HG02798 (cell line): ENCODE data around the gene PLOD1.
"Not testable (repeated sequence)": the region's sequence is repeated elsewhere in the genome, so short reads cannot be mapped to it uniquely, and the experiment has no call there.

Source experiments
- ATAC-seq: cut with Tn5 transposase; IDR thresholded peaks from one replicate; pipeline ENCODE4 v1.9.1; 2021; ENCODE audit warnings: mild to moderate bottlenecking; ENCODE audit not compliant: unreplicated experiment, poor library complexity

Gene PLOD1

DNA sequence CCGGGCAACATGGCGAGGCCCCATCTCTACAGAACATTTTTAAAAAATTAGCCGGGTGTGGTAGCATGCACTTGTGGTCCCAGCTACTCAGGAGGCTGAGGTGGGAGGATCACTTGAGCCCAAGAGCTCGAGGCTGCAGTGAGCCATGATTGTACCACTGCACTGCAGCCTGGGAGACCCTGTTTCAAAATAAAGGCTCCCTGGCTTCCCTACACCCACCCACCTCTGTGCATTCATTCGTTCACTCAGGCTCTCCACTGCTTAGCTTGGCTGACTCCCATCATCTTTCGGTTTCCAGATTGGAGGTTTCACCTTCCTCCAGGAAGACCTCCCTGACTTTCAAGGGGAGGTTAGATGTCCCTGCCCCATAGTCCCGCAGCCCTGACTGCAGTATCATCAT, 22.5 kb upstream of the PLOD1 start:
- ATAC-seq: no peak

DNA sequence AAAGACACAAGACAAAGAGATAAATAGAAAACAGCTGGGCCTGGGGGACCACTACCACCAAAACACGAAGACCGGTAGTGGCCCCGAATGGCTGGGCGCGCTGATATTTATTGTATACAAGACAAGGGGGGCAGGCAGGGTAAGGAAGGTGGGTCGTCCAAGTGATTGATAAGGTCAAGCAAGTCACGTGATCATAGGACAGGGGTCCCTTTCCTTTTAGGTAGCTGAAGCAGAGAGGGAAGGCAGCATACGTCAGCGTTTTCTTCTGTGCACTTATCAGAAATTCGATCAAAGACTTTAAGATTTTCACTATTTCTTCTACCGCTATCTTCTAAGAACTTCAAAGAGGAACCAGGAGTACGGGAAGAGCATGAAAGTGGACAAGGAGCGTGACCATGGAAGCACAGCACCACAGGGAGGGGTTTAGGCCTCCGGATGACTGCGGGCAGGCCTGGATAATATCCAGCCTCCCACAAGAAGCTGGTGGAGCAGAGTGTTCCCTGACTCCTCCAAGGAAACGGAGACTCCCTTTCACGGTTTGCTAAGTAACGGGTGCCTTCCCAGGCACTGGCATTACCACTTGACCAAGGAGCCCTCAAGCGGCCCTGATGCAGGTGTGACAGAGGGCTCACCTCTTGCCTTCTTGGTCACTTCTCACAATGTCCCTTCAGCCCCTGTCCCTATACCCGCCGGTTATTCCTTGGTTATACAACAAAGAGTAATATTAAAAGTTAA, 21.9 kb upstream of the PLOD1 start:
- ATAC-seq: not testable (repeated sequence)

DNA sequence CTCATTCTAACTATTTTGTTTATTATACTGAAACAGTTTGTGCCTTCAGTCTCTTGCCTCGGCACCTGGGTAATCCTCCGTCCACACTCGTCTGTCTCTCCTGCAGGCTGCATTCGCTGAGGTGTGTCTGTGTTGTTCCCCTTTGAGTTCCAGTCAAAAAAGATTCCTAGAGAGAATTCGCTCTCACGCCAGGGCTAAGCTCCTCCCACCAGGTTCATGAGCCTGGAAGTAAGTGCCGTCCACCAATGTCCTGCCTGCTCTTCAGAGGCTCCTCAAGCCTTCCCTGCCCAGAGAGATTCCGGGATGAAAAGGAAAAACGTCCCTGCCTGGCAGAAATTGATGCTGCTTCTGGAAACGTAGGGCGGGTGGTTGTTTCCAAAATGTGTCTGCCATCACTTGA, 21.2 kb upstream of the PLOD1 start:
- ATAC-seq: no peak

DNA sequence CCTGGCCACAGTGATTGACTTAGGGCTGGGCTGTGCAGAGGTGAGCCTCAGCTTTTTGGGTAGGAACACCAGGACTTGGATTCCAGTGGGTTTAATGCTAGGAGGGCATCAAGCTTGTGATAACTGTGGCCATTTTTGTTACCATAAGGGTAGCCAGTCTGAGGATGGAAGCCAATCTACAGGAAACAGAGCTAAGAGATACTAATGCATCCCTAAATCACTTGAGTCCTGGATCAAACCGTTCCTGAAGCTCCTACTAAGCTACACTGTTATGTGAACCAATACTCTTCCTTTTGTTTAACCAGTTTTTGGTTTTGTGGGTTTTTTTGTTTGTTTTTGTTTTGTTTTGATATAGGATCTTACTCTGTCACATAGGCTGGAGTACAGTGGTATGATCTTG, 20.5 kb upstream of the PLOD1 start:
- ATAC-seq: no peak

- ATAC-seq: no peak
Observed at GRCh38 chr1:11918799-11919519, 15.6 kb upstream of the PLOD1 start.

GRCh38 chr1:11919621-11920020, 14.9 kb upstream of the PLOD1 start:
- no peak for ATAC-seq

GRCh38 chr1:11920239-11920903, 14.1 kb upstream of the PLOD1 start:
- no peak for ATAC-seq

DNA sequence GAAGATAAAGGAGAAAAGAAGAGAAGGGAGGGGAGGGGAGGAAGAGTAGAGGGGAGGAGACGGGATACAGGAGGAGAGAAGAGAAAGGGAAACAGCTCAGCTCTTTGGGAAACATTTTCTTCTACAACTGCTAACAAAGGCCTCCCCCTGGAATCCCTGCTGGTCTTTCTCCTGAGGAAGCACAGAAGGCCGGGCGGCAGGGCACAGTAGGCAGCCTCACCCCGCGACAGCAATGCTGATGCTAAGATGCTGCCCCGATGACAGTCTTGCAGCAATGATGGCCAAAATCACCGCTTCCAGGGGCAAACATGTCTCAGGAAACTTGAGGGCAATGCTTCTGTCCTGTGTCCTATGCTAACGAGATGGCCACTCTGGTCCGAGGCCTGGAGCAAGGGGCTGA, 13.5 kb upstream of the PLOD1 start:
- ATAC-seq: no peak

DNA sequence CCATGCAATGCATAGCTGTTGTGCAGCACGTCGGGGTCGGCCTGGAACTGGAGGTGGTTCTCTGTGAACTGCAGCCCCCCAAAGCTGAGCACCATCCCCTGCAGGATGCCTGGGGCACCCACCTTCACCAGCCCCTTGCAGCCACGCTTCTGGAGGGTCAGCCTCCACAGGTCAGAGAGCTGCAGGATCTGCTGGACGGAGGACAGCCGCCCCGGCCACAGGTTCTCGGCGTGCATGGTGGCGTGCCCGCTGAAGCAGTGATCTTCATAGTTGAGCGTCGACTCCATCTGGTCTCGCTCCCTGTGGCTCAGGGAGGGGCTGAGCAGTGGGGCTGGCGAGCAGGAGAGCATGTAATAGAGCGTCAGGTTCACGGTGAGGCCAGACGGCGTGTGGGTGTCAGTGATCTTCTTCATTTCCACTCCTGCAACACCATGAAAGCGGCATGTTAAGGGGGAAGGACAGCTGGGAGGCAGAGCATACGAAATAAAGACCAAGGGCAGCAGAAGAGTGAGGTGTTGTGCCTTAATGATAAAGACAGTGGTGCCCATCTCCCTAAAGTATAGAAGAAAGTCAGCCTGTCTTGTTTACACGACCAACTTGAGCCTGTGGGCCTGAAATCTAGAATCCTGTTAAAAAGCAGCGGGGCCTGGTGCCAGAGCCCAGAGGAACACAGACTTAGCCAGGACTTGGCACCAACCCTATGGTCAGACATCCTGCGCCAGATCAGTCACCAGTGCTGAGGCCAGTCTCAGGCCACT, 11.3 kb upstream of the PLOD1 start:
- ATAC-seq: no peak

GRCh38 chr1:11923827-11924113, 10.7 kb upstream of the PLOD1 start:
- no peak for ATAC-seq

- ATAC-seq: peak; percentile 27
Observed at GRCh38 chr1:11924334-11925195, 10.0 kb upstream of the PLOD1 start.

- peak; percentile 23 for ATAC-seq
Observed at GRCh38 chr1:11925196-11925937, 9.2 kb upstream of the PLOD1 start.

- peak; percentile 25 for ATAC-seq
Observed at GRCh38 chr1:11925938-11926292, 8.6 kb upstream of the PLOD1 start.

DNA sequence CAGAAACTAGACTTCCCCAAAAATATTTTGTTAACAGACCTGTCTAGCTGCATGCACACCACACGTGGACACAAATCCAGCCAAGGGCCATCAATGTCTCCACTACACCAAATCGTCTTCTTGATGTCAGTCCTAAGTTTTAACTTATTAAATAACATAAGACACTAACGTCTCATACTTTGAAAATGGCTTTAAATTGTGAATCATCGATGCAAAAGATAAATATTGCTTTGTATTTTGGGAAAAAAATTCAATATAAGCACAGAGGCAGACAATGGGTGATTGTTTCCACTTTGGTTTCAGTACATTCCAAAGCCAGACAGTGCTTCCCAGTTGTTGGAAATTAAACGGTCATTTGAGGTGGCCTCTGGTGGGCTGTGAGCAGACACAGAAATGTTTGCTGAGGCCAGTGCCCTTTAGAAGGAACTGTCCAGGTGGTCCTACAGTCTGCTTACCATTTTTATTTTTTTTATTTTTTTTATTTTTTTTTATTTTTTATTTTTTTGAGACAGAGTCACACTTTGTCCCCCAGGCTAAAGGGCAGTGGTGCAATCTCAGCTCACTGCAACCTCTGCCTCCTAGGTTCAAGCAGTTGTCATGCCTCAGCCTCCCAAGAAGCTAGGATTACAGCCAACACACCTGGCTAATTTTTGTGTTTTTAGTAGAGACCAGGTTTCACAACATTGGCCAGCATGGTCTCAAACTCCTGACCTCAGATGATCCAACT, 6.5 kb upstream of the PLOD1 start:
- no peak for ATAC-seq

- ATAC-seq: no peak
Observed at GRCh38 chr1:11929849-11930248, 4.7 kb upstream of the PLOD1 start.

- ATAC-seq: no peak
Observed at GRCh38 chr1:11930571-11931445, 3.7 kb upstream of the PLOD1 start.

GRCh38 chr1:11931845-11932244, 2.7 kb upstream of the PLOD1 start:
- ATAC-seq: no peak

- ATAC-seq: no peak
Observed at GRCh38 chr1:11935057-11935412, 518 bp downstream of the PLOD1 start.
